ENCODE results near the gene C6orf132.

- TF ChIP-seq CTCF (IDR thresholded peaks at IDR 0.05) (no peak), POLR2AphosphoS5 (IDR thresholded peaks at IDR 0.05) (no peak), POLR2A (IDR thresholded peaks at IDR 0.05) (no peak), EP300 (IDR thresholded peaks at IDR 0.05) (no peak)
These were observed 39.2 kb downstream of the C6orf132 start for GRCh38 chr6:42103216-42103615.

All from suprapubic skin (tissue), 4 donors.